Fibroblast of pulmonary artery (primary cell): ENCODE results near the gene CAMK4.
A peak's percentile ranks its signal among the peaks of the same experiment; 100 is the strongest.
"Not testable (repeated sequence)": the region's sequence is repeated elsewhere in the genome, so short reads cannot be mapped to it uniquely, and the experiment has no call there.

Experiments
- DNase-seq: peaks from one replicate; pipeline ENCODE4 v3.0.0-alpha.2; 2010; ENCODE audit warnings: low read depth
- H3K4me3 ChIP-seq: replicated peaks from 2 replicates; pipeline ENCODE4 v1.5.1; 2011; ENCODE audit warnings: low read depth, mild to moderate bottlenecking, control low read depth, low read length, moderate library complexity
- TF ChIP-seq, protein P1 (sequence below): IDR thresholded peaks from 2 replicates; pipeline ENCODE4 v1.5.1; 2011; ENCODE audit warnings: mild to moderate bottlenecking, control low read depth, low read length, inconsistent platforms; ENCODE audit errors: missing control alignments

The CAMK4 gene

GRCh38 chr5:111349429-111349828, 125.2 kb downstream of the CAMK4 start:
- no peak for DNase-seq
- TF ChIP-seq, protein P1, sequence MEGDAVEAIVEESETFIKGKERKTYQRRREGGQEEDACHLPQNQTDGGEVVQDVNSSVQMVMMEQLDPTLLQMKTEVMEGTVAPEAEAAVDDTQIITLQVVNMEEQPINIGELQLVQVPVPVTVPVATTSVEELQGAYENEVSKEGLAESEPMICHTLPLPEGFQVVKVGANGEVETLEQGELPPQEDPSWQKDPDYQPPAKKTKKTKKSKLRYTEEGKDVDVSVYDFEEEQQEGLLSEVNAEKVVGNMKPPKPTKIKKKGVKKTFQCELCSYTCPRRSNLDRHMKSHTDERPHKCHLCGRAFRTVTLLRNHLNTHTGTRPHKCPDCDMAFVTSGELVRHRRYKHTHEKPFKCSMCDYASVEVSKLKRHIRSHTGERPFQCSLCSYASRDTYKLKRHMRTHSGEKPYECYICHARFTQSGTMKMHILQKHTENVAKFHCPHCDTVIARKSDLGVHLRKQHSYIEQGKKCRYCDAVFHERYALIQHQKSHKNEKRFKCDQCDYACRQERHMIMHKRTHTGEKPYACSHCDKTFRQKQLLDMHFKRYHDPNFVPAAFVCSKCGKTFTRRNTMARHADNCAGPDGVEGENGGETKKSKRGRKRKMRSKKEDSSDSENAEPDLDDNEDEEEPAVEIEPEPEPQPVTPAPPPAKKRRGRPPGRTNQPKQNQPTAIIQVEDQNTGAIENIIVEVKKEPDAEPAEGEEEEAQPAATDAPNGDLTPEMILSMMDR, result no peak
- H3K4me3 ChIP-seq, result no peak overlapping the region

DNA sequence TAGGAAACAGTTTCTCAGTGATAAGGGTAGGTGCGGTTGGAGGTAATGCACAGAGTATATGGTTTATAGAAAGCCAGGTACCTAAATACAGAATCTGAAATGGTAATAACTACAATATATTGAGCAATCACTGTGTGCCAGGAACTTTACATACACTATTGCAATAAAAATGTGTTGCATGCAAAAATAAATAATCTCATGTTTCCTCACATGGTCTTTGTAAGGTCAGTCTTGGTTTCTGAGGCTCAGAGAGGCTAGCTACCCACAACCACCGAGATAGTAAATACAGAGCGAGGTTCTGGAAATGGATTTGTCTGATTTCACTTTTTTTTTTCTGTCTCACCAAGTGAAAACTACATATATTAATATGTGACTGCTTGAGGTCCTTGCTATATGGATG, 128.9 kb downstream of the CAMK4 start:
- no peak for DNase-seq
- TF ChIP-seq, protein P1, result no peak
- no peak overlapping the region for H3K4me3 ChIP-seq

GRCh38 chr5:111358726-111359125, 134.5 kb downstream of the CAMK4 start:
- not testable (repeated sequence) for DNase-seq, H3K4me3 ChIP-seq

DNA sequence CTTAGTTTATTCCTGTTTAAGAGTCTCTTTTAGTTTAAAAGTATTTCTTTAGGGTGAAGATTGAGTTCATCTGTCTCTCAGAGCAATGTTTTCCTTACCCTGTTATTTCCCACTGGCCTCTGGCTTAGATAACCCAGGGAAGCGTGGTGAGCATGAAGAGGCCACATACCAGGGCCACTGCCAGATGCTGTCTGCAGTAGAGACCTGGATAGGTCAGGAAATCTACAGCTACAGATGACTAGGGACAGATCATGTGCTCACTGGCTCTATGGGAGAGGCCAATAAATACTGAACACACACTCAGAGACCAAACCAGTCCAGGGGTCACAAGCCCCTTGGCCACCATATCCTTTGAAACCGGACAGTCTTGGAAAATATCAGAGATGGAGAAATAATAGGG, 136.0 kb downstream of the CAMK4 start:
- no peak for DNase-seq
- no peak overlapping the region for H3K4me3 ChIP-seq
- TF ChIP-seq, protein P1, result no peak

DNA sequence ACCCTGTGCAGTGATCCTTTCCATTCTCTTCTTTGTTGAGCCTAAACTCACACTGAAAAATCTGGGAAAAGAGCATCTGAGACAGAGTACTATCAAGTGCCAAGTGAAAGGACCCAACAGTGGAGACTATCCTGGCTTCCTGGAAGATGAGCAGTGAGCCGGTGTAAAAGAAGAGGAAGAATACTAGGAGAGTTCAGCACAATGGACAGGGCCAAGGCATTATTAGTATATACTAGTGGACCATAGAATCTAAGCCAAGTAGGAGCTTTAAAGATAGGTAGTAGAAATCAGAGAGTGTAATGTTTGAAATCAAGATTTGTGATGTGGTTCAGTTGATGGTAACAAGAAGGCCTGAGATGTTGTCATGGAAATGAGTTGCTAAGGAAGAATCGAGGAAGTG, 140.8 kb downstream of the CAMK4 start:
- no peak overlapping the region for H3K4me3 ChIP-seq
- TF ChIP-seq, protein P1, result no peak
- DNase-seq, result peak; percentile 39

- no peak overlapping the region for H3K4me3 ChIP-seq
- TF ChIP-seq, protein P1, result no peak
- no peak for DNase-seq
These were observed 142.2 kb downstream of the CAMK4 start for GRCh38 chr5:111366388-111366787.

- TF ChIP-seq, protein P1, result no peak
- DNase-seq, result peak; percentile 20
- no peak overlapping the region for H3K4me3 ChIP-seq
These were observed 142.9 kb downstream of the CAMK4 start for GRCh38 chr5:111367115-111367514.
